ENCODE results near the gene HABP2.

HABP2 gene

GRCh38 chr10:113619401-113619800 is 66.5 kb downstream of the HABP2 start:
- no peak overlapping the region for H3K4me3 Mint-ChIP-seq
- no peak overlapping the region for H3K27ac Mint-ChIP-seq
- H3K36me3 Mint-ChIP-seq = no peaks in the 10 kb centered on the region
- no peaks in the 10 kb centered on the region for H3K4me1 Mint-ChIP-seq
- H3K27me3 Mint-ChIP-seq = peaks cover 32% of the 10 kb centered on the region
- ATAC-seq = no peak
- no peaks in the 10 kb centered on the region for H3K9me3 Mint-ChIP-seq

DNA sequence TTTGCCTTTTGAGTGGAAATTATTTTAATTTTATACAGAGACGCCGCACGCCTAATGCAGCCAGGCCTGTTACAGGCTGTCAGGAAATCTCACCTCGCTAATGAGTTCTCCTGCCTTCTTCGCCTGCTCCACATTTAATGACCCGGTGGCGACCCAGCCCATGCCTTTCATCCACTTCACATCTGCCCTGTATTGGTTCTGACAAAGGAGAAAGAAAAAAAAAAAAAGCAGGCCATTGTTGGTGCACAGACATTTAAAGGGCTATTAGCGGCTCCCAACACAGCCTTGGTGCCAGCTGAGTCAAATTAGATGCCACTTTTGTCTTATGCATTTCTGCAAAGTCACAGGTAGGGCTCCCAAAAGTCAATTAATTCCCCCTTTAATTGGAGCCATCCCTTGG is 67.7 kb downstream of the HABP2 start:
- Mint-ChIP-seq H3K27me3 (peaks cover 32% of the 10 kb centered on the region), H3K9me3 (no peaks in the 10 kb centered on the region), H3K4me3 (no peak overlapping the region), H3K4me1 (no peaks in the 10 kb centered on the region), H3K36me3 (no peaks in the 10 kb centered on the region), H3K27ac (no peak overlapping the region)
- no peak for ATAC-seq

DNA sequence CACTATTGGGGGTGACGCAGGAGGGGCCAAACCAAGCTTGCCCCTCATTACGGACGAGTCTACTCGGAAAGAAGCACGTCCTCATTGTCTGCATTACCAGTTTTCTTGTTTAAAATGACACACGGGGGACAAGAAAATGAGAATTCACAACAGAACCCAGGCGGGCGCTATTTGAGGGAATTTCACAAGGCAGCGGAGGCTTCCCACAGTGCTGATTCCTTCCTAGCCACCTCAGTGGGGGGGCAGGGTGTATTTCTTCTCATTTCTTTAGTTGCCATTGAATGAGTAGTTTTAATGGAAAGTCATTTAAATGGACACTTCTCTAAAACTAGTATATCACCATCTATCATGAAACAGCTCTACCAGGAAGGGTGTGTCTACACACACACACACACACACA is 68.1 kb downstream of the HABP2 start:
- no peaks in the 10 kb centered on the region for H3K36me3 Mint-ChIP-seq
- H3K27ac Mint-ChIP-seq = no peak overlapping the region
- no peak for ATAC-seq
- H3K9me3 Mint-ChIP-seq = no peaks in the 10 kb centered on the region
- H3K27me3 Mint-ChIP-seq = peaks cover 32% of the 10 kb centered on the region
- no peak overlapping the region for H3K4me3 Mint-ChIP-seq
- no peaks in the 10 kb centered on the region for H3K4me1 Mint-ChIP-seq

- no peak for ATAC-seq
- Mint-ChIP-seq H3K4me3 (no peak overlapping the region), H3K36me3 (no peaks in the 10 kb centered on the region), H3K27me3 (peaks cover 27% of the 10 kb centered on the region), H3K4me1 (no peaks in the 10 kb centered on the region), H3K9me3 (no peaks in the 10 kb centered on the region), H3K27ac (no peak overlapping the region)
Observed at GRCh38 chr10:113621799-113622198, 68.9 kb downstream of the HABP2 start.

- Mint-ChIP-seq H3K9me3 (no peaks in the 10 kb centered on the region), H3K36me3 (no peaks in the 10 kb centered on the region), H3K4me3 (no peak overlapping the region), H3K4me1 (no peaks in the 10 kb centered on the region), H3K27me3 (peaks cover 23% of the 10 kb centered on the region), H3K27ac (no peak overlapping the region)
- no peak for ATAC-seq
Observed at GRCh38 chr10:113622831-113623230, 70.0 kb downstream of the HABP2 start.

DNA sequence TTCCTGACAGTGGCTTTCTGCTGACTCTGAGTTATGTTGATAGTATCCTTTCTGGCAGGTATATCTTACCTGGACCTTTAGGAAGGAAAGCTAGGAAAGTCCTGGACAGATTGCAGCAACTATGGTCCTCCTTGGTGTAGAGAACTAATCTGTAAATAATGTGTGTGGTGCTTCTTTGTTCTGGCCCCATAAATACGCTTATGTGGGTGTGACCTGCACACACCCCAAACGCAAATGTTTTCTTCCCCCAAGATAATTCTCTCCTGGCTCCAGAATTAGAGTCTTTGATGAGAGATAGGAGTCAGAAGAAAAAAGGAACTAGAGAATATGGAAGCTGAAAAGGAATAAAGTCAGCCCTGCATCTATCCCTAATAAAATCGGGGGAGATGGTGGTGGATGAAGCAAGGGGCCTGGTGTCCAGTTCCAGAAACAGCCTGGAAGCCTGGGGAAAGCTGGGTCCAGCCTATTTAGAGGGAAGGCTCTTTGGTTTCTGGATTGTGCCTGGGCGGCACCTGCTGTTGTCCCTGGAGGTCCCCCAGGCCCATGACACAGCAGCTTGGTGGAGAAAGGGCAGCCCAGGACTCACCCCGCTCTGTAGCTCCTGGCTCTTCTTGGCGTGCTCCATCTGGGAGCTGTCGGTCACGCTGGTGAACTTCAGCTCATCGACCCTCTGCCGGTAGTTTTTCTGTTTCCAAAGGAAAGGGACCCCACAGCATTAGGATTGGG is 72.8 kb downstream of the HABP2 start:
- H3K9me3 Mint-ChIP-seq = peaks cover 4% of the 10 kb centered on the region
- no peaks in the 10 kb centered on the region for H3K36me3 Mint-ChIP-seq
- no peak overlapping the region for H3K27ac Mint-ChIP-seq
- ATAC-seq = no peak
- H3K4me3 Mint-ChIP-seq = no peak overlapping the region
- H3K27me3 Mint-ChIP-seq = peaks cover 23% of the 10 kb centered on the region
- H3K4me1 Mint-ChIP-seq = no peaks in the 10 kb centered on the region

DNA sequence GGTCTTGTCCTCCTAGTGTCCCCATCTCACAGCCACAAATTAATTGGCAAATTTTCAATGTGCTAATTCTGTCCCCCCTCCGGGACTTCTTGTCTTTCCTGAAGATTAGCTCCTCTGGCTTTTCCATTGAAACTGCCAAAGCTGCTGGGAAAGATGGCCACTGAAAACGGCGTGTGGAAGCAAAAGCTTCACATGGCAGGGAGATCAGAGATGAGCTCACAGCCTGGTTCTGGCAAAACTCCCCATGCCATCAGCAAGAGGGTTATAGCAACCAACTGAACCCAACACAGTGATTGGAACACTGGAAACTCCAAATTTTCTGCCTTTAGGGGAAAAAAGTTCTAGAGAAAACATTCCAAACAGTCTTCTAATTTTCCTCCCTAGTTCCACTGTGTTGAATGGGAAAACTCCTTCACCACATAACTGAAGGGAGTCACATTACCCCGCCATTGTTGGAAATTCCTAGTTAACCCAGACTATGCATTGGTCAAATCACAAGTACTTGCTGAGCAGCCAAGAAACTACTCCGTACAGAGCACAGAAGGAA is 74.0 kb downstream of the HABP2 start:
- H3K4me1 Mint-ChIP-seq = no peaks in the 10 kb centered on the region
- H3K27ac Mint-ChIP-seq = no peak overlapping the region
- H3K27me3 Mint-ChIP-seq = peaks cover 14% of the 10 kb centered on the region
- no peaks in the 10 kb centered on the region for H3K36me3 Mint-ChIP-seq
- no peak for ATAC-seq
- peaks cover 4% of the 10 kb centered on the region for H3K9me3 Mint-ChIP-seq
- H3K4me3 Mint-ChIP-seq = no peak overlapping the region

GRCh38 chr10:113627836-113628235 is 75.0 kb downstream of the HABP2 start:
- Mint-ChIP-seq H3K9me3 (peaks cover 4% of the 10 kb centered on the region), H3K27ac (no peak overlapping the region), H3K4me1 (no peaks in the 10 kb centered on the region), H3K4me3 (no peak overlapping the region), H3K36me3 (no peaks in the 10 kb centered on the region), H3K27me3 (peaks cover 14% of the 10 kb centered on the region)
- no peak for ATAC-seq

GRCh38 chr10:113628607-113629153 is 75.8 kb downstream of the HABP2 start:
- Mint-ChIP-seq H3K36me3 (no peaks in the 10 kb centered on the region), H3K4me3 (no peak overlapping the region), H3K4me1 (no peaks in the 10 kb centered on the region), H3K27ac (no peak overlapping the region), H3K9me3 (peaks cover 4% of the 10 kb centered on the region), H3K27me3 (peaks cover 13% of the 10 kb centered on the region)
- ATAC-seq = no peak

- no peaks in the 10 kb centered on the region for H3K36me3 Mint-ChIP-seq
- no peak overlapping the region for H3K27ac Mint-ChIP-seq
- H3K9me3 Mint-ChIP-seq = peaks cover 7% of the 10 kb centered on the region
- no peaks in the 10 kb centered on the region for H3K4me1 Mint-ChIP-seq
- ATAC-seq = no peak
- H3K4me3 Mint-ChIP-seq = no peak overlapping the region
- H3K27me3 Mint-ChIP-seq = peaks cover 8% of the 10 kb centered on the region
Observed at GRCh38 chr10:113630929-113631533, 78.2 kb downstream of the HABP2 start.

- Mint-ChIP-seq H3K4me1 (no peaks in the 10 kb centered on the region), H3K27me3 (peaks cover 15% of the 10 kb centered on the region), H3K36me3 (no peaks in the 10 kb centered on the region), H3K9me3 (peaks cover 7% of the 10 kb centered on the region), H3K27ac (no peak overlapping the region), H3K4me3 (no peak overlapping the region)
- ATAC-seq = no peak
Observed at GRCh38 chr10:113631684-113632367, 79.0 kb downstream of the HABP2 start.
